Measurements from ENCODE around the gene XIRP2.

Gene XIRP2

DNA sequence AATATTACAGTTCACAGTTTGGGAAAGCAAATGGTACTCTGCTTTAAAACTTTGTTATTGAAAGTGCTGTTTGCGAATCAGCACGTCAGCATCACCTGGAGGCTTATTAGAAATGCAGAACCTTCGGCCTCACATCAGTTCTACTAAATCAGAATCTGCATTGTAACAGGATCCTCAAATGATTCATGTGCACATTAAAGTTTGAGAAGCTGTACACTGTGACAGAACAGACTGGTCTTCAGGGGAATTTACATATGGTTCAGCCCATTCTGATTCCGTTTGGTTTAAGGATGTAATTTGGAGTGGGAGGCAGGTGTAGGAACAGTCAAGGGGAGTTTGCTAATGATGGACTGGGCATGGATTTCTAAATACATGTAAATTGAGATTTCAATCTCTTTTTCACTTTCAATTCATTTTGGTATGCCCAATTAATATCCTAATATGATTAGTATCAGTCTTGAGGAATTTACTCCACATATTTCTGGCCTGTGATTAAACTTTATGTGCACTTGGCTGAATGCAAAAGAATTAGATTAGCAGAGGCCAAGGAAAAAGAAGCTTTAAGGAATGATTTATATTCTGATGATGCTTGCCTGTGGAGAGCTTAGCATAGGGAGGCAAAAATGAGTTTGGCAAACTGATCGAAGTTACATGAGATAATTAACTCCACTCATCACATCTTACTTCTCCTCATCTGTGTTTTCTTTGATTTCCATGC is 248.8 kb downstream of the XIRP2 start:
- no peak for DNase-seq

DNA sequence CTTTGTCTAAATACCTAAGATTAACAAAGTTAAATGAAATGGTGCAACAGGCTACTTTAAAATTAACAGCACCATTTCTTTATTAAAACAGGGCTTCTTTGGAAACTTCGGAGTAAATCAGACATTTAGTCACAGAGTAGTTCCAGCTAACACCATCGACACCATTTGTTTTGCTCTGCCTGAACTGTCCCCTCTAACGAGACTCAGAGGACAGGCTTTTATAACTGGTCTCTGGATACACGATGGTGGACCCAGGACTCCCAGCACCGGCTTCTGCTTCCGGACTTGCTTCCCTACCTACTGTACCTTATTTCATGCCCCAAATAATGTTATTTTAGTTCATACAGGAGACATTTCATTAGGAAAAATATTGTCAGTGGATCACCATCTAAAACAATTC is 252.1 kb downstream of the XIRP2 start:
- DNase-seq: no peak

DNA sequence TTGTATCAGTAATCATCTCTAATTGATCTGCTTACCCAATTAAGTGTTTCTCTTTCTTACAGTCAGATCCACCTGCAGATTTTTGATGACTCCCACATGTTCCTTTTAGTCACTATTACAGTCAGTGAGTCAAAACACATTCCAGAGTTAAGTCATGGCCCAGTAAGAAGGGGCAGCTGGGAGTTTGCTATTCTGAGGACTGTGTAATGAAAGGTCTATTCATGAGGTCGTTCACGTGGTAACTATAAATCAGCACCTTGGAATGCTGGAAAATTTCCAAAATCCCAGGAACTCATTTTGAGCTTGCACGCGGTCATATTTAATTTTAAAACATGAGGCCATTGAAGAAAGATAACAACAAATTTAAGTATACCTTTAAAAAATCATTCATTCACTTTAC is 252.5 kb downstream of the XIRP2 start:
- DNase-seq: peak; percentile 99

DNA sequence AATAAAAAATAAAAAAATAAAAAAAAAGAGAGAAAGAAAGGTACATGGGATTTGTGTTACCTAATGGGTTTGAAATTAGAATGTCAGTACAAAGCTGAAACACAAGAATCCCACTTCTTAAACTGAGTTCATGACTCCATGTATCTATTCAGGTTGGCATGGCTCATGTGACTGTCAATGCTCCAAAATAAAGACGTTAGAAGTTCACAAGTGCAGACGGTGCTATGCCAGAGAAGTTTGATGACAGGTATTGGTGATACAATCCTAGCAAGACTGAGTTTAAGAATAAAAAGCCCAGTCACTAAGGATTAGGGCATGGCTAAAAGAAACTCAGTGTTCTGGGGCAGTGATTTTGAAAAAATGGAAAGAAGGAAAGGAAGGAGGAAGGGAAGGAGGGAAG is 254.3 kb downstream of the XIRP2 start:
- DNase-seq: no peak

DNA sequence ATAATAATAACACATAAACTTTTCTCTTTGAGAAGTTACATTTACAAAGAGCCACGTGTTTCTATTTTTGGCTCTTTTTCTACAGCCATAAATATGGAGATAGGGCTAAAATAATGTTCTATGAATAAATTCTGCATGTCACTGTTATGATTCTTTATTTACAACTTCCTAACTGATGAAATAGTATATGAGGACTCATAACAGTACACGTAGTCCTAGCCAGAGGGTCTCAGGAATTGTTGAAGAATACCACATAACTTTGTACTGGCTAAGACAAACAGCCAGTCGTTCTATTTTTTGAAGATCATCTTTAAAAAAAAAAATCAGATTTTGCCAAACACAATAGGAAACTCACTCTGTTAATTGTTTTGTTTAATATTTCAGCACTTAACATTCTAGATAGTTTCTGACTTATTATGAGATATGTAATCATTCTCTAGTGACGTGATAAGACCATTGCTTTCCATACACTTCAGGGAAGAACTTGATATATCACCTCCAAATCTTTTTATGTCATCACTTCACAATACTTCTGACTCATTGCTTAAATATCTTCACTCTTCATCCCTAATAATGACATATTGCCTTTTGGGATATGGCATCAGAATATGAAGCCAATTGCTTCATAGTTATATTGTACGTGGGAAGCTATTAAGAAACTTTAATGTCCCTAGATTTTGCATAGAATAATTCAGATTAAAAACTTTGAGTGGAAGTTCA is 256.1 kb downstream of the XIRP2 start:
- DNase-seq: peak; percentile 71

GRCh38 chr2:167147271-167147941 is 259.1 kb downstream of the XIRP2 start:
- DNase-seq: no peak

- no peak for DNase-seq
Measured at GRCh38 chr2:167151894-167152293, 263.6 kb downstream of the XIRP2 start.

DNA sequence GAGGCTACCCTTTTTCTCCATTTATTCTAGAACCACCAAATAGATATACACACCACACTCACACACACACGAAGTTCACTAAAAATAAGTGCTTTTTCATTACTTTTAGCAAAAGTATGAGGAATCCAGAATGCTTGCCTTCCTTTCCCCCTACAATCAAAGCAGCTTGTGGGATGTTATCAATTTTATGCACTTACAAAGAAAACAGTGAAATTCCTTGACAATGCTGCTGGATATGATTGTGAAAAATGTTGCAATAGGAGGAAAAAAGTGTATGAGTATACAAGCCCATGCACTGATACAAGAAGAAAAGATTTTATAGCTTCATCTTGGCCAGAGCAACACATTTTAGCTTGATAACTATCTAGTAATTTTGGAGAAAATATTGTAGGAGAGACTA is 269.2 kb downstream of the XIRP2 start:
- DNase-seq: no peak

DNA sequence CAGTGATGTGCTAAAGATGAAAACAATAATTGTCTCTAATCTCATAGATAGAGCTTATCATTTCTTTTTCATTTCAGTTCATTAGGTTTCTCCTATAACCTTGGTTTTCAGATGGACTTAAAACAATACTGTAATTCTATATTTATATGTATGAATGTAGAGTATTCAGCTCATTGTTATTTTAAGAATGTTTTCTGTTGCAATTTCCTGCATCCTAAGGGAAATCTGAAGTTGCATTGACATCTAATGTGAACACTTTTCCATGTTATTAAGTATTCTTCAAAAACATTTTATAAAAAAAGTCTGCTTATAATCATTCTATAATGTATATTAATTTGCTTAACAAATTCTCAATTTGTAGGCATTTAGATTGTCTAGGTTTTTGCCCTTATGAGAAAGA is 288.9 kb downstream of the XIRP2 start:
- peak; percentile 17 for DNase-seq

DNA sequence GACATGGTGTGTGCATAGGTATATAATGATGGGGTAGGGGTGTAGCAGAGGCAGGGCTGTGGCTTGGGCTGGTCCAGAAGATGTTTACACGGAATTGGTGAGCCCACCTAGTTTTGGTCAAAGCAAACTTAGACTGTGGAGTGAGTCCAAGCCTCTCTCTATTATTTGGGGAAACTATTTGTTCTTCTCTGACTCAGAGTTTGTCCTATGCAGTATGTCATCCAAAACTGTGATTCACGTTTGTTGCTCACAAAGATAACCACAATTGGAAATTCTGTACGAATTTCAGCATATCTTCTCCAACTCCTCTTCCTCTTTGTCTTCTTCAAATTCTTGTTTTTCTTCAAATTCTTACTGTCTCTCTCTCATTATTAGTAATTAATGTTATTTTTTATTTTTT is 292.9 kb downstream of the XIRP2 start:
- peak; percentile 58 for DNase-seq

DNA sequence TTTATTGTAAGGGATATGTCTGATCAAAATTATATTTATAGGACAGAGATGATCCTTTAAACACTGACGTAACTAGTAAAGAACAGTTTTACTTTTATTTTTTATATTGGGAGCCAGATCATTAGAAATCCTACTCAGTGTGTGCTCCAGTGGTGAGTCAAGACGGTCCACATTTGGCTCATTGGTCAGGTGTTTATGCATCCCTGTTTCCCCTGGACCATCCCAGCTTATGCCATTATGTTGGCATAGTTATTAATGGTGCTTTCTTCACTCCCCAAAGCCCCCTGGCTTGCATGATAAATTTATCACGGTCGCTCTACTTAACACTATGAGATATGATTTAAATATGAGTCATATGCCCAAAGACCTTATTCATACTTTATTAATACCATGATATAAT is 293.4 kb downstream of the XIRP2 start:
- DNase-seq: peak; percentile 50

- no peak for DNase-seq
Measured at GRCh38 chr2:167182403-167182802, 294.1 kb downstream of the XIRP2 start.

DNA sequence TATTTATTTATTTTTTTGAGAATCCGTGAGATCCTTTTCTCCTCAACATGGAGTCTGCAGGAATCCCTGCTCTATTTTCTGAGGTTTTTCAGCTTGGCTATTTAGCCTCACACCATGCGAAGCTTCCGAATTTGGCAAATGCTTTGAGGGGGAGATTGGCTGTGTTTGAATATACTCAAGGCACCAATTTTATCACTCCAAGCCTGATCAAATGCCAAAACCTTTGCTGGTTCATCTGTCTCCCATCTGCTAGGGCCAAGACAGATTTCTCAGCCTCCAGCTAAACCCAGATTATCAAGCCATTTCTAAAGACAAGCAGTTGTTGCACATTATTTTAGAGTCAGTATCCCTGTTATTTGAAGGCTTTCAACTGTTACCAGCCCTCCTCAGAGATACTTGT is 295.7 kb downstream of the XIRP2 start:
- no peak for DNase-seq

- DNase-seq: no peak
Measured at GRCh38 chr2:167186465-167186864, 298.2 kb downstream of the XIRP2 start.

DNA sequence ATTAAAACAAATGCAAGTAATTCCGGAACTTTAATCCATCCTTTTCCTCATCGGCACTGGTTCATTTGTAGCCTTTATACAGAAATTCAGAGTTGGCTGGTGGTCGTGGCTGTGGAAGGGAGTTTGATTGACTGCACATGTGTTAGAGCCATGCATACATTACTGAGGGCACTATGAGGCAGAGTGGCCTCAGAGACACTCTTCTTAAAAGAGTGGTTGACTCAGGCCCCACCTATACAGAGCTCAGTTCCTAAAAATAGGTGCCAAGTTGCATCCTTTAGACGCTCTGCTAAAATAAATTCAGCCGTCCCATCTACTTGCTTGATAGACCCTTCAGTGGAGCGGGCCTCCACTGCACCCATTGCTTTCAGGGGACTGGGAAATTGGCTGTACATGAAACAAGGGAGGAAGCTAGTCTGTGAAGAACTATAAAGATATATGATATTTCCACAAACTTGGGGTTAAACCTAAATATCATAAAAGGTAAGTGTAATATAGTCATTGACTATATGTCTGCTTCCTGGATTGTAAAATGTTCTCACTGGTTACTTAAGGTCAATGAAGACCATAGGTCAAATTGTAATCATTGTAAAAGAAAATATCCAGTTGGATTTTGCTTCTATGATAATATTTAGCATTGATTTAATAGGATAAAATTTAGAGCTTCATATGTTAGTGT is 298.9 kb downstream of the XIRP2 start:
- no peak for DNase-seq

- no peak for DNase-seq
Measured at GRCh38 chr2:167187978-167188967, 300.0 kb downstream of the XIRP2 start.

- DNase-seq: no peak
Measured at GRCh38 chr2:167190053-167190452, 301.8 kb downstream of the XIRP2 start.

GRCh38 chr2:167191588-167191987 is 303.3 kb downstream of the XIRP2 start:
- no peak for DNase-seq

GRCh38 chr2:167192833-167193232 is 304.6 kb downstream of the XIRP2 start:
- DNase-seq: peak; percentile 6

GRCh38 chr2:167196461-167197252 is 308.4 kb downstream of the XIRP2 start:
- DNase-seq: peak; percentile 13

DNA sequence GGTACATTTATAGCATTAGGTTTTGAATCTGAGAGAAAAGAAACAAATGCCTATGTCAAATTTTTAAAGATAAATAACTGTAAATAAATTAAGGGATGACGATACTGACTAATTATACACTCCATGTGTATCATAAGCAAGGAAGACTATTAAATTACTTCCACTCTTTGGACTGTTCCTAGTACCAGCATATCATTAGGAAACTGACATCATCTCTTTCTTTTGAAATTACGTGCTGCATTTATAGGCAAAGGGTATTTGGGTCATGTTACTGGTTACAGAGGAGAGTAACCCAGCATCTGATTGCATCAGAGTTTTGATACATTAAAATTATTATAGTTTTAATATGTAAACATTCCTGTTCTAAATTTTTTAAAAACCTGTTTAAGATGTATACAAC is 309.7 kb downstream of the XIRP2 start:
- DNase-seq: no peak

Data from NCI-H226 (cell line).